HCT116 (cell line): Measurements from ENCODE around the gene CSNK2B.

Experiments
- EZH2 ChIP-seq: fragments of 200-600 bp; sonication (generic); IDR thresholded peaks from 2 replicates; pipeline ENCODE4 v1.6.1; 2017; ENCODE audit warnings: antibody characterized with exemption, mixed run types
- FOSL1 ChIP-seq: IDR thresholded peaks from 2 replicates; pipeline ENCODE4 v1.6.1; 2012; ENCODE audit warnings: low read depth
- RAD21 ChIP-seq: IDR thresholded peaks from 2 replicates; pipeline ENCODE4 v1.6.1; 2012; ENCODE audit warnings: low read depth, mild to moderate bottlenecking
- SIN3A ChIP-seq: IDR thresholded peaks from 2 replicates; pipeline ENCODE4 v1.6.1; 2012; ENCODE audit warnings: low read depth
- YY1 ChIP-seq: IDR thresholded peaks from 2 replicates; pipeline ENCODE4 v1.6.1; 2011; ENCODE audit warnings: low read length, low read depth, moderate library complexity, mild to moderate bottlenecking; ENCODE audit not compliant: insufficient replicate concordance; ENCODE audit errors: extremely low read depth
- ZNF274 ChIP-seq: fragments of 200-500 bp; sonication (Bioruptor generic); IDR thresholded peaks from 2 replicates; pipeline ENCODE4 v1.6.1; 2014; ENCODE audit warnings: mild to moderate bottlenecking, low read depth, low read length, inconsistent platforms
- TF ChIP-seq, protein P1 (sequence below), 3 experiments: fragments of 200-600 bp in 1 of 3; sonication (generic) in 1 of 3; IDR thresholded peaks in 2 of 3; conservative IDR thresholded peaks in 1 of 3; 2 replicates each; pipeline ENCODE4 v1.5.1; 2012 to 2017; ENCODE audit warnings: low read depth in 2 of 3, low read length in 2 of 3, antibody characterized with exemption in 1 of 3, borderline replicate concordance in 1 of 3, control low read depth in 1 of 3, mild to moderate bottlenecking in 1 of 3, mixed read lengths in 1 of 3, mixed run types in 1 of 3, moderate library complexity in 1 of 3; ENCODE audit not compliant: insufficient read depth in 1 of 3
- TF ChIP-seq, protein P2 (sequence below): IDR thresholded peaks from 2 replicates; pipeline ENCODE4 v1.6.1; 2012; ENCODE audit warnings: low read depth
- TF ChIP-seq, protein P3 (sequence below): IDR thresholded peaks from 2 replicates; pipeline ENCODE4 v1.6.1; 2011; ENCODE audit warnings: mild to moderate bottlenecking, low read length, moderate library complexity; ENCODE audit not compliant: insufficient replicate concordance; ENCODE audit errors: extremely low read depth

DNA sequence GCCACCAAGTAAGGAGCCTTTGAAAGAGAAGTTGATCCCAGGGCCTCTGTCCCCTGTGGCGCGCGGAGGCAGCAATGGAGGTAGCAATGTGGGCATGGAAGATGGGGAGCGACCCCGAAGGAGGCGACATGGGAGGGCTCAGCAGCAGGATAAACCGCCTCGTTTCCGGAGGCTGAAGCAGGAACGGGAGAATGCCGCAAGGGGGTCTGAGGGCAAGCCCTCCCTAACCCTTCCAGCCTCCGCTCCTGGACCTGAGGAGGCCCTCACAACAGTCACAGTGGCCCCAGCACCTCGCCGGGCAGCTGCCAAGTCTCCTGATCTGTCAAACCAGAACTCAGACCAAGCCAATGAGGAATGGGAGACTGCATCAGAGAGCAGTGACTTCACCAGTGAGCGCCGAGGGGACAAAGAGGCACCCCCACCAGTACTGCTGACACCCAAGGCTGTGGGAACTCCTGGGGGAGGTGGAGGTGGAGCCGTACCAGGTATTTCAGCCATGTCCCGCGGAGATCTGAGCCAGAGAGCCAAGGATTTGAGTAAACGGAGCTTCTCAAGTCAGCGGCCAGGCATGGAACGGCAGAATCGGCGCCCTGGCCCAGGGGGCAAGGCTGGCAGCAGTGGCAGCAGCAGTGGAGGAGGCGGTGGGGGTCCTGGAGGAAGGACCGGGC is 33.5 kb upstream of the CSNK2B start:
- TF ChIP-seq, protein P1, sequence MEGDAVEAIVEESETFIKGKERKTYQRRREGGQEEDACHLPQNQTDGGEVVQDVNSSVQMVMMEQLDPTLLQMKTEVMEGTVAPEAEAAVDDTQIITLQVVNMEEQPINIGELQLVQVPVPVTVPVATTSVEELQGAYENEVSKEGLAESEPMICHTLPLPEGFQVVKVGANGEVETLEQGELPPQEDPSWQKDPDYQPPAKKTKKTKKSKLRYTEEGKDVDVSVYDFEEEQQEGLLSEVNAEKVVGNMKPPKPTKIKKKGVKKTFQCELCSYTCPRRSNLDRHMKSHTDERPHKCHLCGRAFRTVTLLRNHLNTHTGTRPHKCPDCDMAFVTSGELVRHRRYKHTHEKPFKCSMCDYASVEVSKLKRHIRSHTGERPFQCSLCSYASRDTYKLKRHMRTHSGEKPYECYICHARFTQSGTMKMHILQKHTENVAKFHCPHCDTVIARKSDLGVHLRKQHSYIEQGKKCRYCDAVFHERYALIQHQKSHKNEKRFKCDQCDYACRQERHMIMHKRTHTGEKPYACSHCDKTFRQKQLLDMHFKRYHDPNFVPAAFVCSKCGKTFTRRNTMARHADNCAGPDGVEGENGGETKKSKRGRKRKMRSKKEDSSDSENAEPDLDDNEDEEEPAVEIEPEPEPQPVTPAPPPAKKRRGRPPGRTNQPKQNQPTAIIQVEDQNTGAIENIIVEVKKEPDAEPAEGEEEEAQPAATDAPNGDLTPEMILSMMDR (IDR thresholded peaks at IDR 0.05 in 2 of 3, conservative IDR thresholded peaks at IDR 0.05 in 1 of 3; ENCODE audit: borderline replicate concordance in 1 of 3, insufficient read depth in 1 of 3, low read depth in 2 of 3, low read length in 2 of 3) = no peak
- TF ChIP-seq ZNF274 (no peak), YY1 (no peak), RAD21 (no peak), SIN3A (no peak), FOSL1 (no peak), EZH2 (no peak)
- TF ChIP-seq, protein P2, sequence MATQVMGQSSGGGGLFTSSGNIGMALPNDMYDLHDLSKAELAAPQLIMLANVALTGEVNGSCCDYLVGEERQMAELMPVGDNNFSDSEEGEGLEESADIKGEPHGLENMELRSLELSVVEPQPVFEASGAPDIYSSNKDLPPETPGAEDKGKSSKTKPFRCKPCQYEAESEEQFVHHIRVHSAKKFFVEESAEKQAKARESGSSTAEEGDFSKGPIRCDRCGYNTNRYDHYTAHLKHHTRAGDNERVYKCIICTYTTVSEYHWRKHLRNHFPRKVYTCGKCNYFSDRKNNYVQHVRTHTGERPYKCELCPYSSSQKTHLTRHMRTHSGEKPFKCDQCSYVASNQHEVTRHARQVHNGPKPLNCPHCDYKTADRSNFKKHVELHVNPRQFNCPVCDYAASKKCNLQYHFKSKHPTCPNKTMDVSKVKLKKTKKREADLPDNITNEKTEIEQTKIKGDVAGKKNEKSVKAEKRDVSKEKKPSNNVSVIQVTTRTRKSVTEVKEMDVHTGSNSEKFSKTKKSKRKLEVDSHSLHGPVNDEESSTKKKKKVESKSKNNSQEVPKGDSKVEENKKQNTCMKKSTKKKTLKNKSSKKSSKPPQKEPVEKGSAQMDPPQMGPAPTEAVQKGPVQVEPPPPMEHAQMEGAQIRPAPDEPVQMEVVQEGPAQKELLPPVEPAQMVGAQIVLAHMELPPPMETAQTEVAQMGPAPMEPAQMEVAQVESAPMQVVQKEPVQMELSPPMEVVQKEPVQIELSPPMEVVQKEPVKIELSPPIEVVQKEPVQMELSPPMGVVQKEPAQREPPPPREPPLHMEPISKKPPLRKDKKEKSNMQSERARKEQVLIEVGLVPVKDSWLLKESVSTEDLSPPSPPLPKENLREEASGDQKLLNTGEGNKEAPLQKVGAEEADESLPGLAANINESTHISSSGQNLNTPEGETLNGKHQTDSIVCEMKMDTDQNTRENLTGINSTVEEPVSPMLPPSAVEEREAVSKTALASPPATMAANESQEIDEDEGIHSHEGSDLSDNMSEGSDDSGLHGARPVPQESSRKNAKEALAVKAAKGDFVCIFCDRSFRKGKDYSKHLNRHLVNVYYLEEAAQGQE = no peak
- TF ChIP-seq, protein P3, sequence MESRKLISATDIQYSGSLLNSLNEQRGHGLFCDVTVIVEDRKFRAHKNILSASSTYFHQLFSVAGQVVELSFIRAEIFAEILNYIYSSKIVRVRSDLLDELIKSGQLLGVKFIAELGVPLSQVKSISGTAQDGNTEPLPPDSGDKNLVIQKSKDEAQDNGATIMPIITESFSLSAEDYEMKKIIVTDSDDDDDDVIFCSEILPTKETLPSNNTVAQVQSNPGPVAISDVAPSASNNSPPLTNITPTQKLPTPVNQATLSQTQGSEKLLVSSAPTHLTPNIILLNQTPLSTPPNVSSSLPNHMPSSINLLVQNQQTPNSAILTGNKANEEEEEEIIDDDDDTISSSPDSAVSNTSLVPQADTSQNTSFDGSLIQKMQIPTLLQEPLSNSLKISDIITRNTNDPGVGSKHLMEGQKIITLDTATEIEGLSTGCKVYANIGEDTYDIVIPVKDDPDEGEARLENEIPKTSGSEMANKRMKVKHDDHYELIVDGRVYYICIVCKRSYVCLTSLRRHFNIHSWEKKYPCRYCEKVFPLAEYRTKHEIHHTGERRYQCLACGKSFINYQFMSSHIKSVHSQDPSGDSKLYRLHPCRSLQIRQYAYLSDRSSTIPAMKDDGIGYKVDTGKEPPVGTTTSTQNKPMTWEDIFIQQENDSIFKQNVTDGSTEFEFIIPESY = no peak
